Measurements from ENCODE around the gene ZNF691. TPM values are rescaled to one million over a fixed set of nuclear protein-coding genes. Genes with fewer than 3 reads are reported as not detected.
"Not testable (repeated sequence)": the region's sequence is repeated elsewhere in the genome, so short reads cannot be mapped to it uniquely, and the experiment has no call there.

The ZNF691 gene
- total RNA-seq, 4 donors from 2014 or later: 7.1 to 25.5 (median 9.8) TPM

- peaks cover 12 to 15% of the 10 kb centered on the region in 2 donors for H3K4me1 ChIP-seq
- H3K9me3 ChIP-seq: no peaks in the 10 kb centered on the region
- in situ Hi-C loops (cut with MboI; ENCODE audit: low sequenced_read_pairs in 4 of 4): no loop called here
- no peak for TF ChIP-seq CTCF (IDR thresholded peaks at IDR 0.05 in 4 of 5, conservative IDR thresholded peaks at IDR 0.05 in 1 of 5)
- peaks cover 0 to 23% of the 10 kb centered on the region in 2 donors for H3K36me3 ChIP-seq
- H3K27me3 ChIP-seq: no peaks in the 10 kb centered on the region
- intact Hi-C loops (cut with DNase I; ENCODE audit: low total_unique reads): no loop called here
- no peak overlapping the region for H3K27ac ChIP-seq
- no peak for DNase-seq
- no peak overlapping the region for H3K4me3 ChIP-seq
- ATAC-seq: no peak
Observed at GRCh38 chr1:42851420-42851819, 5.0 kb downstream of the ZNF691 start.

- DNase-seq: no peak
- no peak for ATAC-seq
- no peaks in the 10 kb centered on the region for H3K9me3 ChIP-seq
- TF ChIP-seq POLR2A (IDR thresholded peaks at IDR 0.05): no peak
- no peak for TF ChIP-seq CTCF (IDR thresholded peaks at IDR 0.05 in 4 of 5, conservative IDR thresholded peaks at IDR 0.05 in 1 of 5)
- in situ Hi-C loops (cut with MboI; ENCODE audit: low sequenced_read_pairs in 4 of 4): no loop called here
- no peak overlapping the region for H3K4me3 ChIP-seq
- no peak overlapping the region for H3K27ac ChIP-seq
- peaks cover 10 to 12% of the 10 kb centered on the region in 2 donors for H3K4me1 ChIP-seq
- H3K36me3 ChIP-seq: peaks cover 0 to 23% of the 10 kb centered on the region in 2 donors
- intact Hi-C loops (cut with DNase I; ENCODE audit: low total_unique reads): no loop called here
- no peaks in the 10 kb centered on the region for H3K27me3 ChIP-seq
Observed at GRCh38 chr1:42851960-42852607, 5.7 kb downstream of the ZNF691 start.

DNA sequence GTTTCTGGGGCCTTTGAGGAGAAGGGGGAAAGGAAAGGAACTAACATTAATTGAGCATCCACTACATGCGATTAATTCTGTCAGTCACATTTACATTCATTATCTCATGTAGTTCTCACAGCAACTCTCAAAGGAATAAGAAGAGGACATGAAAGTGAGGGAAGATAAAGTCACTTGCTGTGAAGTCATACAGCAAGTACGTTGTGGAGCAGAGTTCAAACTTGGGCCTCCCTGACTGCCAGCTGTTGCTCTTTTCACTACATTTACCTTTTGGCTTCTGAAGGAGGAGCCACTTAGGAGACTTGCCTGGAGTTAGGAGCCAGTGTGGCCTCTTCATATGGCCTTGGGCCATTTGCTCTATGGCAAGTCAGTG is 6.2 kb downstream of the ZNF691 start:
- Histone ChIP-seq H3K27me3 (no peaks in the 10 kb centered on the region), H3K4me3 (no peak overlapping the region), H3K36me3 (peaks cover 0 to 23% of the 10 kb centered on the region in 2 donors), H3K9me3 (no peaks in the 10 kb centered on the region), H3K27ac (no peak overlapping the region), H3K4me1 (peaks cover 5 to 6% of the 10 kb centered on the region in 2 donors)
- no peak for DNase-seq
- in situ Hi-C loops (cut with MboI; ENCODE audit: low sequenced_read_pairs in 4 of 4) (no loop called here), intact Hi-C loops (cut with DNase I; ENCODE audit: low total_unique reads) (no loop called here)
- no peak for ATAC-seq
- no peak for TF ChIP-seq CTCF (IDR thresholded peaks at IDR 0.05 in 4 of 5, conservative IDR thresholded peaks at IDR 0.05 in 1 of 5)
- no peak for TF ChIP-seq POLR2A (IDR thresholded peaks at IDR 0.05)

- Histone ChIP-seq H3K4me1 (no peaks in the 10 kb centered on the region), H3K36me3 (peaks cover 0 to 23% of the 10 kb centered on the region in 2 donors), H3K27me3 (no peaks in the 10 kb centered on the region), H3K4me3 (no peak overlapping the region), H3K27ac (no peak overlapping the region), H3K9me3 (no peaks in the 10 kb centered on the region)
- DNase-seq (no peak), ATAC-seq (no peak)
- in situ Hi-C loops (cut with MboI; ENCODE audit: low sequenced_read_pairs in 4 of 4) (no loop called here), intact Hi-C loops (cut with DNase I; ENCODE audit: low total_unique reads) (no loop called here)
- TF ChIP-seq POLR2A (IDR thresholded peaks at IDR 0.05): no peak
Observed at GRCh38 chr1:42853116-42853884, 6.9 kb downstream of the ZNF691 start.

GRCh38 chr1:42856554-42856953 is 10.1 kb downstream of the ZNF691 start:
- H3K4me1 ChIP-seq; intact Hi-C loops (cut with DNase I; ENCODE audit: low total_unique reads); H3K4me3 ChIP-seq; DNase-seq; H3K27me3 ChIP-seq; ATAC-seq; H3K27ac ChIP-seq; H3K9me3 ChIP-seq; H3K36me3 ChIP-seq; in situ Hi-C loops (cut with MboI; ENCODE audit: low sequenced_read_pairs in 4 of 4): not testable (repeated sequence)

DNA sequence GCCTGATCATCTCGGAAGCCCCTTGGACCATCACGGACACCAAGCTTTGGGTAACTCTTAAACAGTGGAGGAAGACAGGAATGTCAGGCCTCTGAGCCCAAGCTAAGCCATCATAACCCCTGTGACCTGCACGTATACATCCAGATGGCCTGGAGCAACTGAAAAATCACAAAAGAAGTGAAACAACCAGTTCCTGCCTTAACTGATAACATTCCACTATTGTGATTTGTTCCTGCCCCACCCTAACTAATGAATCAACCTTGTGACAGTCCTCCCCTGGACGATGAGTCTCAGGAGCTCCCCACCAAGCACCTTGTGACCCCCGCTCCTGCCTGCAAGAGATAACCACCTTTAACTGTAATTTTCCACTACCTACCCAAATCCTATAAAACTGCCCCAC is 13.0 kb downstream of the ZNF691 start:
- ATAC-seq; H3K4me3 ChIP-seq; H3K4me1 ChIP-seq; DNase-seq; H3K9me3 ChIP-seq; intact Hi-C loops (cut with DNase I; ENCODE audit: low total_unique reads); in situ Hi-C loops (cut with MboI; ENCODE audit: low sequenced_read_pairs in 4 of 4); H3K27me3 ChIP-seq; H3K27ac ChIP-seq; H3K36me3 ChIP-seq: not testable (repeated sequence)

Measured in gastrocnemius medialis (tissue), 4 donors.